Fibroblast of peridontal ligament (primary cell): ENCODE measurements around the gene ENPEP.
"Not testable (repeated sequence)": the region's sequence is repeated elsewhere in the genome, so short reads cannot be mapped to it uniquely, and the experiment has no call there.

Experiments
- DNase-seq: peaks from one replicate; pipeline ENCODE4 v3.0.0-alpha.2; 2010; ENCODE audit errors: extremely low read depth

Gene ENPEP

GRCh38 chr4:110485452-110485851 lies 9.5 kb downstream of the ENPEP start:
- DNase-seq: no peak

- DNase-seq: no peak
These were observed 10.3 kb downstream of the ENPEP start for GRCh38 chr4:110486256-110486655.

GRCh38 chr4:110486850-110487249 lies 10.9 kb downstream of the ENPEP start:
- DNase-seq: not testable (repeated sequence)

GRCh38 chr4:110487873-110488272 lies 11.9 kb downstream of the ENPEP start:
- peak; percentile 34 for DNase-seq

GRCh38 chr4:110489901-110490508 lies 14.1 kb downstream of the ENPEP start:
- DNase-seq: no peak

GRCh38 chr4:110492522-110492921 lies 16.6 kb downstream of the ENPEP start:
- no peak for DNase-seq

- no peak for DNase-seq
These were observed 17.6 kb downstream of the ENPEP start for GRCh38 chr4:110493520-110493919.

- DNase-seq: no peak
These were observed 22.5 kb downstream of the ENPEP start for GRCh38 chr4:110498420-110498819.

GRCh38 chr4:110499126-110499525 lies 23.2 kb downstream of the ENPEP start:
- no peak for DNase-seq

GRCh38 chr4:110501826-110502225 lies 25.9 kb downstream of the ENPEP start:
- no peak for DNase-seq

GRCh38 chr4:110503270-110504083 lies 27.5 kb downstream of the ENPEP start:
- peak; percentile 71 for DNase-seq

GRCh38 chr4:110504084-110504435 lies 28.1 kb downstream of the ENPEP start:
- no peak for DNase-seq

- no peak for DNase-seq
These were observed 29.5 kb downstream of the ENPEP start for GRCh38 chr4:110505440-110505839.

GRCh38 chr4:110508827-110509710 lies 33.1 kb downstream of the ENPEP start:
- peak; percentile 80 for DNase-seq

GRCh38 chr4:110510277-110510676 lies 34.3 kb downstream of the ENPEP start:
- no peak for DNase-seq

GRCh38 chr4:110510955-110511544 lies 35.1 kb downstream of the ENPEP start:
- peak; percentile 84 for DNase-seq

GRCh38 chr4:110512901-110513300 lies 36.9 kb downstream of the ENPEP start:
- no peak for DNase-seq

- peak; percentile 71 for DNase-seq
These were observed 39.0 kb downstream of the ENPEP start for GRCh38 chr4:110514889-110515479.

- peak; percentile 38 for DNase-seq
These were observed 39.7 kb downstream of the ENPEP start for GRCh38 chr4:110515676-110516075.

- DNase-seq: peak; percentile 76
These were observed 40.4 kb downstream of the ENPEP start for GRCh38 chr4:110516106-110516922.
